Activated CD4-positive, alpha-beta T cell treated with anti-CD3 and anti-CD28 coated beads, Interleukin-2, amount 10 ng/mL, durations not matched to agents 7 days and 5 days (primary cell): ENCODE measurements around the gene KPNA5. TPM values are rescaled to one million over a fixed set of nuclear protein-coding genes. Genes with fewer than 3 reads are reported as not detected.
A peak's percentile ranks its signal among the peaks of the same experiment; 100 is the strongest.

Experiments
- CTCF ChIA-PET: fragments of 350-600 bp; sonication (Branson Sonifier 250); formaldehyde crosslinking; loops from one replicate; lab custom pipeline; 2021; ENCODE audit warnings: antibody characterized with exemption; lab: Charles Lee
- POLR2A ChIA-PET: fragments of 350-600 bp; sonication (Branson Sonifier 250); formaldehyde crosslinking; loops from one replicate; lab custom pipeline; 2021; ENCODE audit warnings: antibody characterized with exemption; lab: Charles Lee
- DNase-seq: peaks from one replicate; pipeline ENCODE4 v3.0.0-alpha.2; 2020
- H3K27ac Mint-ChIP-seq: one replicate; pipeline ENCODE4 v1.8.0; 2021; ENCODE audit warnings: mild to moderate bottlenecking, moderate library complexity, mixed read lengths
- H3K27me3 Mint-ChIP-seq: one replicate; pipeline ENCODE4 v1.8.0; 2021; ENCODE audit warnings: mixed read lengths
- H3K36me3 Mint-ChIP-seq: one replicate; pipeline ENCODE4 v1.8.0; 2021; ENCODE audit warnings: low read depth, mixed read lengths
- H3K4me1 Mint-ChIP-seq: one replicate; pipeline ENCODE4 v1.8.0; 2021; ENCODE audit warnings: mixed read lengths
- H3K4me3 Mint-ChIP-seq: one replicate; pipeline ENCODE4 v1.8.0; 2021; ENCODE audit warnings: mild to moderate bottlenecking, moderate library complexity, mixed read lengths
- H3K9me3 Mint-ChIP-seq: one replicate; pipeline ENCODE4 v1.8.0; 2021; ENCODE audit warnings: mixed read lengths
- total RNA-seq, 2 experiments: library from RNA; stranded (reverse); gene quantifications; one replicate each; pipeline ENCODE4 v1.2.3, GENCODE V29; 2021

KPNA5 gene
- total RNA-seq, 2 experiments from 2014 or later, result 10.1 to 14.1 TPM

GRCh38 chr6:116764961-116765841 is 84.2 kb downstream of the KPNA5 start, which contains the start of gene FAM162B:
TSS of gene FAM162B (minus strand) at chr6:116765719. CDS start at chr6:116765576, 143 bp downstream.
- Mint-ChIP-seq H3K4me1 (peaks cover 11% of the 10 kb centered on the region), H3K36me3 (no peaks in the 10 kb centered on the region), H3K9me3 (no peaks in the 10 kb centered on the region), H3K4me3 (peak within 1 kb of the TSS; percentile 60), H3K27ac (no peak within 1 kb of the TSS), H3K27me3 (peaks cover 61% of the 10 kb centered on the region)
- POLR2A ChIA-PET, result no interaction called here
- CTCF ChIA-PET, result no interaction called here
- DNase-seq, result no peak

GRCh38 chr6:116766506-116767176 is 85.6 kb downstream of the KPNA5 start:
- POLR2A ChIA-PET, result no interaction called here

GRCh38 chr6:116767715-116768114 is 86.7 kb downstream of the KPNA5 start:
- no peak for DNase-seq
- no peak overlapping the region for H3K27ac Mint-ChIP-seq
- peaks cover 54% of the 10 kb centered on the region for H3K27me3 Mint-ChIP-seq
- ChIA-PET POLR2A (no interaction called here), CTCF (no interaction called here)
- H3K36me3 Mint-ChIP-seq, result no peaks in the 10 kb centered on the region
- peaks cover 11% of the 10 kb centered on the region for H3K4me1 Mint-ChIP-seq
- no peaks in the 10 kb centered on the region for H3K9me3 Mint-ChIP-seq
- no peak overlapping the region for H3K4me3 Mint-ChIP-seq

More at GRCh38 chr6:116766506-116767176, 85.6 kb downstream of the KPNA5 start:
- DNase-seq, result no peak
- Mint-ChIP-seq H3K27ac (no peak overlapping the region), H3K9me3 (no peaks in the 10 kb centered on the region), H3K36me3 (no peaks in the 10 kb centered on the region), H3K27me3 (peaks cover 56% of the 10 kb centered on the region), H3K4me3 (no peak overlapping the region), H3K4me1 (peaks cover 11% of the 10 kb centered on the region)
- CTCF ChIA-PET, result no interaction called here

- DNase-seq, result no peak
- no peak overlapping the region for H3K4me3 Mint-ChIP-seq
- peaks cover 23% of the 10 kb centered on the region for H3K27me3 Mint-ChIP-seq
- no peaks in the 10 kb centered on the region for H3K36me3 Mint-ChIP-seq
- ChIA-PET POLR2A (no interaction called here), CTCF (interaction anchor here (0.7 kb wide), 1 partner anchor 143 kb away, joined by 3 read pairs; no protein-coding TSS in a partner anchor)
- no peaks in the 10 kb centered on the region for H3K4me1 Mint-ChIP-seq
- H3K9me3 Mint-ChIP-seq, result no peaks in the 10 kb centered on the region
- H3K27ac Mint-ChIP-seq, result no peak overlapping the region
Measured at GRCh38 chr6:116772450-116772849, 91.4 kb downstream of the KPNA5 start.

- Mint-ChIP-seq H3K4me1 (no peaks in the 10 kb centered on the region), H3K27ac (no peak overlapping the region), H3K36me3 (no peaks in the 10 kb centered on the region), H3K4me3 (no peak overlapping the region), H3K27me3 (peaks cover 17% of the 10 kb centered on the region), H3K9me3 (no peaks in the 10 kb centered on the region)
- CTCF ChIA-PET, result no interaction called here
- POLR2A ChIA-PET, result no interaction called here
- no peak for DNase-seq
Measured at GRCh38 chr6:116773886-116774285, 92.9 kb downstream of the KPNA5 start.

- Mint-ChIP-seq H3K9me3 (no peaks in the 10 kb centered on the region), H3K27ac (no peak overlapping the region), H3K4me3 (no peak overlapping the region), H3K27me3 (peaks cover 11% of the 10 kb centered on the region), H3K4me1 (no peaks in the 10 kb centered on the region), H3K36me3 (no peaks in the 10 kb centered on the region)
- no peak for DNase-seq
- ChIA-PET POLR2A (no interaction called here), CTCF (no interaction called here)
Measured at GRCh38 chr6:116779573-116780164, 98.7 kb downstream of the KPNA5 start.

GRCh38 chr6:116783852-116784251 is 102.8 kb downstream of the KPNA5 start:
- ChIA-PET POLR2A (no interaction called here), CTCF (no interaction called here)
- Mint-ChIP-seq H3K4me1 (no peaks in the 10 kb centered on the region), H3K27ac (no peak overlapping the region), H3K36me3 (no peaks in the 10 kb centered on the region), H3K27me3 (peaks cover 12% of the 10 kb centered on the region), H3K4me3 (no peak overlapping the region), H3K9me3 (no peaks in the 10 kb centered on the region)
- DNase-seq, result no peak

Other genes with a start within 250 kb of the KPNA5 start
- gene CALHM6, start 219.8 kb upstream of the KPNA5 start, total RNA-seq, result 10 to 100 TPM in 1 of 2 experiments, 1 to 10 TPM in 1; 7.7 to 10.3 TPM
- gene CALHM5, start 169.6 kb upstream of the KPNA5 start, total RNA-seq, result not detected
- not detected for gene TRAPPC3L, start 135.5 kb upstream of the KPNA5 start, total RNA-seq
- gene CALHM4, start 127.5 kb upstream of the KPNA5 start, total RNA-seq, result not detected
- gene RWDD1, start 109.7 kb upstream of the KPNA5 start, total RNA-seq, result 10 to 100 TPM; 39.9 to 51.6 TPM
- under 1 TPM; 0.15 to 0.19 TPM for gene RSPH4A, start 64.7 kb upstream of the KPNA5 start, total RNA-seq
- 10 to 100 TPM; 15.8 to 18.6 TPM for gene ZUP1, start 12.4 kb upstream of the KPNA5 start, total RNA-seq
- not detected for gene FAM162B, start 84.5 kb downstream of the KPNA5 start, total RNA-seq
- not detected for gene GPRC6A, start 147.9 kb downstream of the KPNA5 start, total RNA-seq
- gene RFX6, start 196.0 kb downstream of the KPNA5 start, total RNA-seq, result not detected